Measurements from ENCODE around the gene NRL.

Gene NRL

DNA sequence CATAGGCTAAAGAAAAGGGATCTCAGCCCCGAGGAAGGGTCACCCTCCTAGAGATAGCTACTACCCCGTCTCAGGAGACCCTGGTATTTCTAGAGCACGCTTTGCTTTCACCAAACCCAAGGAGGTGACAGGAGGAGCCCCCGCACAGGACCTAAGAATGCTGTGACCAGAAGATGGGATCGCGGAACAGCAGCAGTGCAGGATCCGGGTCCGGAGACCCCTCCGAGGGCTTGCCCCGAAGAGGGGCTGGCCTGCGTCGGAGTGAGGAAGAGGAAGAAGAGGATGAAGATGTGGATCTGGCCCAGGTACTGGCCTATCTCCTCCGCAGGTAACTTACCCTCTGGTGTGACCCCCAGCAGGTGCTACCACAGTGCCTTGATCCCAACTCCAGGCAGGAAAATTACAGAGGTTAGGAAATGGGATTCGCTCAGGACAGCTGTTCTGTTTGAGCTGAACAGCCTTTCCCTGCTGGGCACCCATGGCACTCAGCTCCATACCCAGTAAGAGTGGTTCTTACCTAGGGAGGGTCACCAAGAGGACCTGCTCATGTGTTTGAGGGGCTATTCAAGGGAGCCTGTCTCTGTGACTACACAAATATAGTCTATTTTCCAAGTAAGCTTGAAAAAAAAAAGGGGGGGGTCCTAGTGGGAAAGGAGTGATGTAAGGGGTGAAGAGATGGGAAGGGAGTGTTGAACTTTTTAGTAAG lies 826 bp upstream of the NRL start:
- Histone ChIP-seq H2AFZ (ENCODE audit: low read depth) (peak overlapping the region; percentile 68), H4K20me1 (ENCODE audit: insufficient read depth) (no peaks in the 10 kb centered on the region), H3K9ac (peak overlapping the region; percentile 63; the same call in 1 of the 2 replicates), H3K4me2 (peak overlapping the region; percentile 78), H3K79me2 (ENCODE audit: insufficient read depth, low read depth) (no peaks in the 10 kb centered on the region), H3K4me1 (ENCODE audit: low read depth, poor library complexity, severe bottlenecking) (peaks cover 13% of the 10 kb centered on the region), H3K27ac (peak overlapping the region; percentile 91; the same call in 1 of the 2 replicates), H3K36me3 (ENCODE audit: insufficient read depth) (no peaks in the 10 kb centered on the region), H3K27me3 (ENCODE audit: insufficient read depth, low read depth) (no peaks in the 10 kb centered on the region), H3K4me3 (IDR thresholded peaks at IDR 0.05; ENCODE audit: insufficient read depth, low read depth, low read length) (no peak overlapping the region)
- TF ChIP-seq, protein P1, sequence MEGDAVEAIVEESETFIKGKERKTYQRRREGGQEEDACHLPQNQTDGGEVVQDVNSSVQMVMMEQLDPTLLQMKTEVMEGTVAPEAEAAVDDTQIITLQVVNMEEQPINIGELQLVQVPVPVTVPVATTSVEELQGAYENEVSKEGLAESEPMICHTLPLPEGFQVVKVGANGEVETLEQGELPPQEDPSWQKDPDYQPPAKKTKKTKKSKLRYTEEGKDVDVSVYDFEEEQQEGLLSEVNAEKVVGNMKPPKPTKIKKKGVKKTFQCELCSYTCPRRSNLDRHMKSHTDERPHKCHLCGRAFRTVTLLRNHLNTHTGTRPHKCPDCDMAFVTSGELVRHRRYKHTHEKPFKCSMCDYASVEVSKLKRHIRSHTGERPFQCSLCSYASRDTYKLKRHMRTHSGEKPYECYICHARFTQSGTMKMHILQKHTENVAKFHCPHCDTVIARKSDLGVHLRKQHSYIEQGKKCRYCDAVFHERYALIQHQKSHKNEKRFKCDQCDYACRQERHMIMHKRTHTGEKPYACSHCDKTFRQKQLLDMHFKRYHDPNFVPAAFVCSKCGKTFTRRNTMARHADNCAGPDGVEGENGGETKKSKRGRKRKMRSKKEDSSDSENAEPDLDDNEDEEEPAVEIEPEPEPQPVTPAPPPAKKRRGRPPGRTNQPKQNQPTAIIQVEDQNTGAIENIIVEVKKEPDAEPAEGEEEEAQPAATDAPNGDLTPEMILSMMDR (conservative IDR thresholded peaks at IDR 0.05; ENCODE audit: low read depth, low read length): no peak

DNA sequence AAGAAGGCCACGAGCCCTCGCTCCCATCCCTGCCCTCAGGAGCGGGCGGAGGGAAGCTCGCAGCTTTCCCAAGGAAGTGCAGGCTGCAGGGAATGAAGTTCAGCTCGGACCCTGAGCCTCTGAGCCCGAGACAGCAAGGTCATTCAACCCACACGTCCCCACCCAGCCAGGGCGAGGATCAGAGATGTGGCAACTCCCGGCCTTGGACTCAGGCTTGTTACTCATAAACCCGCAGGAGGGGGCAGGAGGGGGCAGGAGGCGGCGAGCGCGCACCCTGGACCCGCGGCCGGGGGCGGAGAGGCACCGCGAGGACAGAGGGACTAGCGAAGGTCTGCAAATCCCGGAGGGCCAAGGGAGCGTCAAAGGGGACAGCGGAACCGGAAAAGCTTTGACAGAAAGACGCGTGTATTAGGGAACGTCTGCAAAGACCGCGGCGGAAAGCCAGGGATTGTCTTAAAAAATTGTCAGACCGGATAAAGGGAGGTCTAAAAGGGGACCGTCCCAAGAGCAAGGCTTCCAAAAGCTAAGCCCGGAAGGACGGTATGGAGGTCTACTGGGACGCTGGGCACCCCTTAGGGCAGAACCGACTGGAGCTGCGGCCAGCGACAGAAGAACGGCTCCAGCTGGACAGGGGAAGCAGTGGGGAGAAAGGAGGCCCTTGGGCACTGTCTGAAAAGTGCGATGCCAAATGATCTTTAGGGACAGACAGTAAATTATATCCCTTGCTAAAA lies 783 bp downstream of the NRL start:
- no peak overlapping the region for H3K4me3 ChIP-seq (IDR thresholded peaks at IDR 0.05; ENCODE audit: insufficient read depth, low read depth, low read length)
- no peaks in the 10 kb centered on the region for H4K20me1 ChIP-seq (ENCODE audit: insufficient read depth)
- H2AFZ ChIP-seq (ENCODE audit: low read depth): peak overlapping the region; percentile 68
- H3K36me3 ChIP-seq (ENCODE audit: insufficient read depth): no peaks in the 10 kb centered on the region
- H3K4me1 ChIP-seq (ENCODE audit: low read depth, poor library complexity, severe bottlenecking): peaks cover 28% of the 10 kb centered on the region
- peak overlapping the region; percentile 68 for H3K4me2 ChIP-seq
- TF ChIP-seq, protein P1 (conservative IDR thresholded peaks at IDR 0.05; ENCODE audit: low read depth, low read length): no peak
- H3K9ac ChIP-seq: peak overlapping the region; percentile 63
- no peaks in the 10 kb centered on the region for H3K27me3 ChIP-seq (ENCODE audit: insufficient read depth, low read depth)
- no peaks in the 10 kb centered on the region for H3K79me2 ChIP-seq (ENCODE audit: insufficient read depth, low read depth)
- H3K27ac ChIP-seq: peak overlapping the region; percentile 91

DNA sequence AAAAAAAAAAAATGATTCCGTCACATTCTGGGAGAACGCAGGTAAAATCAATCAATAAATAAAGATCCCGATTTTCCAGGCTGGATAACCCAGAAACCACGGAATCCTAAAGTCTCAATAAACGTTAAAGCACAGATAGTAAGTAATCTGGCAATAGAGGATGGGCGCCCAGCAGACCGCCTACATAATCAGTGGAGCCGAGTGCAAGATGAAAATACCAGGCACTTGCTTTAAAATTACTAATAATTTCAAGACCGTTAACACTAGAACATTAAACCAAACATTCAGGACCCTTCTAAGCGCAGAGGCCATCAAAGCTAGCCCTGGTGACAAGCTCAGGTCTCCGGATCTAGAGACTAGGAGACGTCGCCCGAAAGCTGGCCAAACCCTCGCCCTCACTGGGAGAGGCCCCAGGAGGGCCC lies 1.4 kb downstream of the NRL start:
- Histone ChIP-seq H3K79me2 (ENCODE audit: insufficient read depth, low read depth) (no peaks in the 10 kb centered on the region), H4K20me1 (ENCODE audit: insufficient read depth) (no peaks in the 10 kb centered on the region), H3K4me1 (ENCODE audit: low read depth, poor library complexity, severe bottlenecking) (peaks cover 33% of the 10 kb centered on the region), H3K27me3 (ENCODE audit: insufficient read depth, low read depth) (no peaks in the 10 kb centered on the region), H3K4me2 (peak overlapping the region; percentile 68), H3K27ac (peak overlapping the region; percentile 91), H3K36me3 (ENCODE audit: insufficient read depth) (no peaks in the 10 kb centered on the region), H3K4me3 (IDR thresholded peaks at IDR 0.05; ENCODE audit: insufficient read depth, low read depth, low read length) (no peak overlapping the region), H3K9ac (peak overlapping the region; percentile 63), H2AFZ (ENCODE audit: low read depth) (peak overlapping the region; percentile 68)
- TF ChIP-seq, protein P1 (conservative IDR thresholded peaks at IDR 0.05; ENCODE audit: low read depth, low read length): no peak

DNA sequence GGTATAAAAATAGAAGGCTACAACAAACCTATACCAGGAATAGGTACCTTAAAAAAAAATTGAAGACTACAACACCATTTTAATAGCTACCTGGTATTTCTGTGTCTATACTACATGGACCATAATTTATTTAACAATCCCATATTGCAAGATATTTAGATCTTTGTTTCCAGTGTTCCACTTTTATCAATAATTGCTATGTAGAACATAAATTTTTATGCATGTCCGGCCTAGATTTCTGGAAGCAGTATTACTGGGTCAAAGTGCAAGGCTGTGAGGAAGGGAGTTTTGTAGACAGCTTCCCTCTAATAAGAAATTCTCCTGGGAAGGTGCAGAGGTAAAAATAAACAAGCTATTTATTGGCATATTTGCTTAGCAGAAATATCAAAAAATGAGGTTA lies 4.2 kb downstream of the NRL start:
- Histone ChIP-seq H2AFZ (ENCODE audit: low read depth) (no peak overlapping the region), H3K4me1 (ENCODE audit: low read depth, poor library complexity, severe bottlenecking) (peaks cover 30% of the 10 kb centered on the region), H3K27ac (no peak overlapping the region; the same call in 1 of the 2 replicates), H3K36me3 (ENCODE audit: insufficient read depth) (no peaks in the 10 kb centered on the region), H3K79me2 (ENCODE audit: insufficient read depth, low read depth) (no peaks in the 10 kb centered on the region), H3K9ac (no peak overlapping the region), H4K20me1 (ENCODE audit: insufficient read depth) (no peaks in the 10 kb centered on the region), H3K4me3 (IDR thresholded peaks at IDR 0.05; ENCODE audit: insufficient read depth, low read depth, low read length) (no peak overlapping the region), H3K4me2 (peak overlapping the region; percentile 46; the same call in 1 of the 2 replicates), H3K27me3 (ENCODE audit: insufficient read depth, low read depth) (no peaks in the 10 kb centered on the region)
- TF ChIP-seq, protein P1 (conservative IDR thresholded peaks at IDR 0.05; ENCODE audit: low read depth, low read length): no peak

Measured in KMS-11 (cell line).